K562 (cell line): ENCODE data around the gene ENOSF1. TPM values are rescaled to one million over a fixed set of nuclear protein-coding genes. Genes with fewer than 3 reads are reported as not detected.
A peak's percentile ranks its signal among the peaks of the same experiment; 100 is the strongest.

Source experiments
- DEAF1 ChIP-seq: fragments of 450-650 bp; formaldehyde crosslinking; IDR thresholded peaks from 2 replicates; pipeline ENCODE4 v1.4.0; 2020; ENCODE audit warnings: mild to moderate bottlenecking, moderate library complexity
- E4F1 ChIP-seq: fragments of 250-450 bp; sonication (Bioruptor Pico); IDR thresholded peaks from 2 replicates; pipeline ENCODE4 v1.5.0; 2021; ENCODE audit warnings: mild to moderate bottlenecking, borderline replicate concordance
- MECOM ChIP-seq: fragments of 250-450 bp; sonication (Bioruptor Pico); IDR thresholded peaks from 2 replicates; pipeline ENCODE4 v1.8.0; 2022; ENCODE audit warnings: inconsistent platforms
- MEIS2 ChIP-seq: fragments of 450-650 bp; IDR thresholded peaks from 2 replicates; pipeline ENCODE4 v1.6.1; 2014; ENCODE audit warnings: mild to moderate bottlenecking; ENCODE audit not compliant: partially characterized antibody
- MTA3 ChIP-seq: fragments of 450-650 bp; formaldehyde crosslinking; IDR thresholded peaks from 2 replicates; pipeline ENCODE4 v1.6.1; 2017; ENCODE audit warnings: mild to moderate bottlenecking, borderline replicate concordance
- REST ChIP-seq, 2 experiments: fragments of 450-650 bp; formaldehyde crosslinking in 1 of 2; IDR thresholded peaks; 2 replicates each; pipeline versions ENCODE4 v1.4.0 to v1.6.1; 2014 to 2020; ENCODE audit warnings: mild to moderate bottlenecking in 2 of 2, borderline replicate concordance in 1 of 2, low read depth in 1 of 2
- SMARCC2 ChIP-seq: fragments of 450-650 bp; IDR thresholded peaks from 2 replicates; pipeline ENCODE4 v1.6.1; 2017; ENCODE audit warnings: antibody characterized with exemption, moderate library complexity, mild to moderate bottlenecking, low read depth
- SMC3 ChIP-seq: conservative IDR thresholded peaks from 2 replicates; pipeline ENCODE4 v1.6.1; 2011; ENCODE audit warnings: low read depth, low read length, improper control_type of control experiment; ENCODE audit not compliant: insufficient read depth
- ZNF239 ChIP-seq: fragments of 250-450 bp; sonication (Bioruptor Pico); IDR thresholded peaks from 2 replicates; pipeline ENCODE4 v1.4.0; 2020; ENCODE audit warnings: mild to moderate bottlenecking
- polyA plus RNA-seq, 8 experiments: library from polyadenylated mRNA; depleted of rRNA in 4 of 8; stranded (reverse) in 5 of 8; unstranded in 3 of 8; fragments of >200 nt; fragmentation: Nextera tagmentation in 2 of 8; fragmentation: Illumina TruSeq in 1 of 8; extraction: Ambion mirVana in 2 of 8; extraction: Trizol in 1 of 8; gene quantifications; 2 replicates each; pipeline versions ENCODE4 v1.2.1 to v1.2.3, GENCODE V29; 2011 to 2014; ENCODE audit warnings: inconsistent platforms in 1 of 8, missing spikeins in 1 of 8
- total RNA-seq, 7 experiments: library from RNA; depleted of rRNA in 6 of 7; stranded (reverse); fragments of >200 nt in 6 of 7; fragmentation: Illumina TruSeq in 2 of 7; extraction: Trizol in 2 of 7; gene quantifications; 2 replicates each; pipeline versions ENCODE4 v1.2.1 to v1.2.3, GENCODE V29; 2011 to 2021; ENCODE audit warnings: low replicate concordance in 1 of 7

The ENOSF1 gene
- total and polyA plus RNA-seq, 9 of the 15 experiments (the other 6 are each of a cell fraction or from before 2014, with no cell fraction given): 15.5 to 66.4 (median 46.5) TPM

- TF ChIP-seq REST (IDR thresholded peaks at IDR 0.05; ENCODE audit: borderline replicate concordance) (no peak; the same call in 1 of the 2 replicates), REST (CRISPR knock-in tag; IDR thresholded peaks at IDR 0.05; ENCODE audit: low read depth) (no peak), MEIS2 (peak; percentile 55), MECOM (CRISPR knock-in tag) (no peak), E4F1 (no peak), MTA3 (0 out of 2 replicates have a peak, but pooled peaks have one; percentile 45), SMC3 (0 out of 2 replicates have a peak, but pooled peaks have one; percentile 9), SMARCC2 (peak; percentile 42; the same call in 1 of the 2 replicates), DEAF1 (no peak), ZNF239 (CRISPR knock-in tag) (no peak)
Observed at GRCh38 chr18:711657-712400, 601 bp downstream of the ENOSF1 start (continued).
